Fibroblast of mammary gland (primary cell): ENCODE measurements around the gene SLC22A23.

Experiments
- DNase-seq: peaks from one replicate; pipeline ENCODE4 v3.0.0-alpha.2; 2010; ENCODE audit warnings: low read depth
- H3K4me3 ChIP-seq: 2 replicates; pipeline ENCODE4 v1.5.1; 2011; ENCODE audit warnings: low read depth, mild to moderate bottlenecking, low read length, moderate library complexity; ENCODE audit not compliant: control insufficient read depth
- TF ChIP-seq, protein P1 (sequence below): conservative IDR thresholded peaks from 2 replicates; pipeline ENCODE4 v1.5.1; 2011; ENCODE audit warnings: low read depth, low read length, inconsistent platforms; ENCODE audit not compliant: control insufficient read depth, insufficient read depth

The SLC22A23 gene

DNA sequence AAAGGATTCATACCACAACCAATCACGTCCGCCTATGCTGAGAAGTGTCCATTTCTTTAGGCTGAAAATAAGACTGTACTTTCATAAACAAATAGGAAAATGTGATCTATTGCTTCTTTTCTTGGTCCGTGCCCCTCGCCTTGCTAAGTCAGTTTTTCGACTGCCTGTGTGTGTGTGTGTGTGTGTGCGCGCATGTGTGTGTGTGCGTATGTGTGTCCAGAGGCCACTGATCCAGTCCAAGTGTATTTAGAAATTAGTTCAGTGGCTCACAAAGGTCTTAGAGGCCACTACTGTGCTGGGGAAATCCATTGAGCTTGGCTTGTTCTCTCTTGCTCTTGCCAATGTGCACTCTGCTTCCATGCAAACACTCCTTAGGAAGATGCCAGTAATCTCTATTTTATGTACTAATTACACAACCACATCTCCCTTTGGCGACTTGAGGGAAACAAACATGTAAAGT, 50.5 kb downstream of the SLC22A23 start:
- no peak overlapping the region for H3K4me3 ChIP-seq
- DNase-seq: peak; percentile 23
- TF ChIP-seq, protein P1, sequence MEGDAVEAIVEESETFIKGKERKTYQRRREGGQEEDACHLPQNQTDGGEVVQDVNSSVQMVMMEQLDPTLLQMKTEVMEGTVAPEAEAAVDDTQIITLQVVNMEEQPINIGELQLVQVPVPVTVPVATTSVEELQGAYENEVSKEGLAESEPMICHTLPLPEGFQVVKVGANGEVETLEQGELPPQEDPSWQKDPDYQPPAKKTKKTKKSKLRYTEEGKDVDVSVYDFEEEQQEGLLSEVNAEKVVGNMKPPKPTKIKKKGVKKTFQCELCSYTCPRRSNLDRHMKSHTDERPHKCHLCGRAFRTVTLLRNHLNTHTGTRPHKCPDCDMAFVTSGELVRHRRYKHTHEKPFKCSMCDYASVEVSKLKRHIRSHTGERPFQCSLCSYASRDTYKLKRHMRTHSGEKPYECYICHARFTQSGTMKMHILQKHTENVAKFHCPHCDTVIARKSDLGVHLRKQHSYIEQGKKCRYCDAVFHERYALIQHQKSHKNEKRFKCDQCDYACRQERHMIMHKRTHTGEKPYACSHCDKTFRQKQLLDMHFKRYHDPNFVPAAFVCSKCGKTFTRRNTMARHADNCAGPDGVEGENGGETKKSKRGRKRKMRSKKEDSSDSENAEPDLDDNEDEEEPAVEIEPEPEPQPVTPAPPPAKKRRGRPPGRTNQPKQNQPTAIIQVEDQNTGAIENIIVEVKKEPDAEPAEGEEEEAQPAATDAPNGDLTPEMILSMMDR: no peak

DNA sequence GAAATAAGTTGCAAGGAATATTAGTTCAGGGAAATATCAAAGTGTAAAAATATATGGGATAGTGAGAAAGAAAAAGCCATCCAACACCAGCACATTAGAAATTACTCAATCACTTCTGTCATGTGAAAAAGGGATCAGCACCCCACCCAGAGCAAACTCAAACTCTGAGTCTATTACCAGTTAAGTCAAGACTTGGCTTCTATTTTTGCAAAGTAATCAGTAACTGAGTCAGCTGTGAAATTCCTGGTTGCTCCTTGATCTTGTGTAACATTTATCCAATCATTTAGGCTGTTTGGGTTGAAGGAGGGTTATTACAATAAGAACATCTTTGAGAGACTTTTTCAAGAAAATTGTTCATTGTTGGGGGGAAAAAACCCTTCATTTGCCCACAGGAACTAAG, 51.2 kb downstream of the SLC22A23 start:
- TF ChIP-seq, protein P1: no peak
- peak; percentile 88 for DNase-seq
- no peak overlapping the region for H3K4me3 ChIP-seq

DNA sequence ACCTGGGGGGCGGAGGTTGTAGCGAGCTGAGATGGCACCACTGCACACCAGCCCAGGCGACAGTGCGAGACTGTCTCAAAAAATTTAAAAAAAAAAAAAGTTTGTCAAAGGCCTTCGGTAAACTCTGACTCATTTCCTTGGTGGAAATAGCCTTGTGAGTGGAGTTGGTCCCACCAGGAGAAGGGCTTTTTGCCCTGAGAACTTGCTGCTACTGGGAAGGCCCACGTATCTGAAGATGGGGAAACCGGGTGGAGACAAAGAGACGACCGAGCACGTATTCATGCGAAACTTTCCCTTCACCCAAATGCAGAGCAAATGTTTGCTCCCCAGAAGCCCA, 51.7 kb downstream of the SLC22A23 start:
- TF ChIP-seq, protein P1: no peak
- no peak overlapping the region for H3K4me3 ChIP-seq
- DNase-seq: peak; percentile 60

DNA sequence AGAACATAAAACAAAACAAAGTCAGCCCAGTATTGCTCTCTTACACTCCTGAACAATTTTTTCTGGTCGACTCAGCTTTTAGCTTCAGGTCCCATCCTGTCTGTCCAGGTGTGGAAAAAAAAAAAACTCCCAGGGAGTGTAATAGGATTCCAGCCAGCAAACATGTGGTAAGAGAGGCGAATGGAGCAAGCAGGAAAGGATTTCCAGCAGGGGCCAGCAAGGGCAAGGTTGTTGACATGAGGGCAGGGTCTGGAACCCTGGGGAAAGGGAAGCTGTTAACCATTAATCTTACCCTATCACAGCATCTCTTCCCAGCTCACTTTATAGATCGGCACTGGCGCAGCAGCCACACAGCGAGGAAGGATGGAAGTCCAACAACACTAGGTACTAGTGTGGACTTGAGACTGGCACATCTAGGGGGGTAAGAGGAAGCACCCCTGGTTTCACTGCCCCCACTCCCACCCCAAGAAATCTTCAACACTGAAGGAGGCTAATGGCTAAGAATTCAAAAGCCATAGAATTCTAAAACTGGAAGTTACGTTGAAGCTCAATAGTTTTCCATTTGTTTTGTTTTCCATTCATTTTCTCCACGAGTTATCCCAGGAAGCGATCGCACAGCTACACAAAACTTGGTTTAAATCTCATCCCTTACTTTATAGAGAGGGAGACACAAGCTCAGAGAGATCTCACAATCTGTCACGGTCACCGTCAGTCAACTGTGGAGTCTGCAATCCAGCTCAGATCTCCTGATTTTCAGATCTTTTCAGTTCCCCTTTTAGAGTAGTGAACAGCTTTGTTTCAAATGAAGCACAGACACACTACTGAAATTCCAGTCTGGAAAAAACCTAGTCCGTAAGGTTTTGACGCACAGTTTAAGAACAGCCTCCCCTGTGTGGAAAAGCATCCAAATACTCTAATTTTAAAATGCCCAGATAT, 53.3 kb downstream of the SLC22A23 start:
- TF ChIP-seq, protein P1: no peak
- H3K4me3 ChIP-seq: no peak overlapping the region
- DNase-seq: no peak

DNA sequence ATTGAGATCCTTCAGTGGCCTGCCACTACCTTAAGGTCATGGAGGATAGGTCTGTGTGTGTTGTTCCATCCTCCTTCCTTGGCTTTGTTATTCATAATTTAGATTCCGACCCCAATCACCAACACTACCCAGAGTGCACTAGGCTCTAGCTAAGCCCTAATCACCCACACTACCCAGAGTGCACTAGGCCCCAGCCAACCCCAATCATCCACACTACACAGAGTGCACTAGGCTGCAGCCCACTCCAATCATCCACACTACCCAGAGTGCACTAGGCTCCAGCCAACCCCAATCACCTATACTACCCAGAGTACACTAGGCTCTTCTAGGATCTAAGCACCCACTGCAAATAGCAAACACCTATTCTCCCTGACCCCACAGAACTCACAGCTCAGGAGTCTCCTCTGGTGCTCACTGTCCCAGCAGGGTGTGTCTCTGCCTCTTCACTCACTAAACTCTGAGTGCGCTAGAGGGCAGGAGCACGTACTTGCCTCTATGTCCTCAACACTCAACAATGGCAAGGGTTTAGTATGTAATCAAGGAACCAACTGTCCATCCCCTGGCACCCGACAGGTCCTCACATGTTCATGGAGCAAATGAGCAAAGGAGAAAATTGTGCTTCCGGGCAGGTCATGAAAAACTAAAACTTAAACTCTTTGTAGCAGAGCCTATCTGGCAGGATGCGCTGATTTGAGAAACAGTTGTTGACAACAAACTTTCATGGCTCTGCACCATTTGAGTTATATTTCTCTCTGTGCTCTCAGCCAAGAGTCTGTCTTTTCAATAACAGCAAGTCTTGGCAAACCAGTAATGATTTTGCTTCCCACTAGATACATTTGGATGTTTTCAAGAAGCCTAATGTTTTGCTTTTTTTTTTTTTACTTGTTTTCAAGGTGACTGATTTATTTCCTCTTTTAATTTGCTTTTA, 54.3 kb downstream of the SLC22A23 start:
- H3K4me3 ChIP-seq: no peak overlapping the region
- TF ChIP-seq, protein P1: no peak
- DNase-seq: no peak

DNA sequence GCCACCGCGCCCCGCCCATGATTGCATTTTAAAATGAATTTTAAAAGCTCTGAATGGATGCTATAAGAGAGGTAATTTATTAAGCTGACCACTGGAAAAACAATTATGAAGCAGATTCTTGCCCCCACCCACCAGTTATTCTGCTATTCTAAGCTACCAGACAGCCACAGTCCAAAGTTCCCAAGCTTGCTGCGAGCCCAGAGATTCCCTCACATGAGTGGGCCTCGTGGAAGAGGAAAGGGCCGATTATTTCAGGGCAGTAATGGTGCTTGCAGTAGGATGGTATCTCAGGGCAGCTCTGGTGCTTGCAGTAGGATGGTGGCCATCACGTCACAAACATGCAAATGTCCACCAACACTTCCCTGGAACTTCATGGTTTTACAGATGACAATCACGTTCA, 56.7 kb downstream of the SLC22A23 start:
- H3K4me3 ChIP-seq: no peak overlapping the region
- DNase-seq: no peak
- TF ChIP-seq, protein P1: no peak
